HG02642 (cell line): ENCODE data around the gene CRYBG1.
"Not testable (repeated sequence)": the region's sequence is repeated elsewhere in the genome, so short reads cannot be mapped to it uniquely, and the experiment has no call there.

Experiments
- ATAC-seq: cut with Tn5 transposase; IDR thresholded peaks from one replicate; pipeline ENCODE4 v1.9.1; 2021; ENCODE audit warnings: mild to moderate bottlenecking; ENCODE audit not compliant: unreplicated experiment, poor library complexity

CRYBG1 gene

GRCh38 chr6:106540432-106540831 lies 179.9 kb downstream of the CRYBG1 start:
- ATAC-seq: no peak

- no peak for ATAC-seq
These were observed 180.4 kb downstream of the CRYBG1 start for GRCh38 chr6:106540907-106541306.

- ATAC-seq: no peak
These were observed 185.8 kb downstream of the CRYBG1 start for GRCh38 chr6:106546261-106546690.

- ATAC-seq: no peak
These were observed 186.3 kb downstream of the CRYBG1 start for GRCh38 chr6:106546691-106547414.

- no peak for ATAC-seq
These were observed 187.3 kb downstream of the CRYBG1 start for GRCh38 chr6:106547601-106548453.

GRCh38 chr6:106548926-106549455 lies 188.5 kb downstream of the CRYBG1 start:
- not testable (repeated sequence) for ATAC-seq

GRCh38 chr6:106549521-106549920 lies 189.0 kb downstream of the CRYBG1 start:
- no peak for ATAC-seq

GRCh38 chr6:106551155-106551554 lies 190.6 kb downstream of the CRYBG1 start:
- ATAC-seq: no peak

GRCh38 chr6:106553440-106553839 lies 192.9 kb downstream of the CRYBG1 start:
- no peak for ATAC-seq

- ATAC-seq: no peak
These were observed 195.2 kb downstream of the CRYBG1 start for GRCh38 chr6:106555767-106556166.

- ATAC-seq: no peak
These were observed 195.9 kb downstream of the CRYBG1 start for GRCh38 chr6:106556368-106556960.

- ATAC-seq: no peak
These were observed 197.3 kb downstream of the CRYBG1 start for GRCh38 chr6:106557837-106558236.

- ATAC-seq: no peak
These were observed 197.8 kb downstream of the CRYBG1 start for GRCh38 chr6:106558364-106558763.

- ATAC-seq: not testable (repeated sequence)
These were observed 199.1 kb downstream of the CRYBG1 start for GRCh38 chr6:106559659-106560058.

GRCh38 chr6:106560996-106561685 lies 200.6 kb downstream of the CRYBG1 start:
- no peak for ATAC-seq

GRCh38 chr6:106561686-106562405 lies 201.3 kb downstream of the CRYBG1 start:
- no peak for ATAC-seq

- ATAC-seq: no peak
These were observed 203.1 kb downstream of the CRYBG1 start for GRCh38 chr6:106563614-106564013.

- ATAC-seq: no peak
These were observed 204.0 kb downstream of the CRYBG1 start for GRCh38 chr6:106564476-106564875.

GRCh38 chr6:106568530-106568929 lies 208.0 kb downstream of the CRYBG1 start:
- no peak for ATAC-seq

- no peak for ATAC-seq
These were observed 208.9 kb downstream of the CRYBG1 start for GRCh38 chr6:106569428-106569827.
